ENCODE data around the gene TCIRG1. TPM values are rescaled to one million over a fixed set of nuclear protein-coding genes. Genes with fewer than 3 reads are reported as not detected.
"Not testable (repeated sequence)": the region's sequence is repeated elsewhere in the genome, so short reads cannot be mapped to it uniquely, and the experiment has no call there.

Gene TCIRG1, protein sequence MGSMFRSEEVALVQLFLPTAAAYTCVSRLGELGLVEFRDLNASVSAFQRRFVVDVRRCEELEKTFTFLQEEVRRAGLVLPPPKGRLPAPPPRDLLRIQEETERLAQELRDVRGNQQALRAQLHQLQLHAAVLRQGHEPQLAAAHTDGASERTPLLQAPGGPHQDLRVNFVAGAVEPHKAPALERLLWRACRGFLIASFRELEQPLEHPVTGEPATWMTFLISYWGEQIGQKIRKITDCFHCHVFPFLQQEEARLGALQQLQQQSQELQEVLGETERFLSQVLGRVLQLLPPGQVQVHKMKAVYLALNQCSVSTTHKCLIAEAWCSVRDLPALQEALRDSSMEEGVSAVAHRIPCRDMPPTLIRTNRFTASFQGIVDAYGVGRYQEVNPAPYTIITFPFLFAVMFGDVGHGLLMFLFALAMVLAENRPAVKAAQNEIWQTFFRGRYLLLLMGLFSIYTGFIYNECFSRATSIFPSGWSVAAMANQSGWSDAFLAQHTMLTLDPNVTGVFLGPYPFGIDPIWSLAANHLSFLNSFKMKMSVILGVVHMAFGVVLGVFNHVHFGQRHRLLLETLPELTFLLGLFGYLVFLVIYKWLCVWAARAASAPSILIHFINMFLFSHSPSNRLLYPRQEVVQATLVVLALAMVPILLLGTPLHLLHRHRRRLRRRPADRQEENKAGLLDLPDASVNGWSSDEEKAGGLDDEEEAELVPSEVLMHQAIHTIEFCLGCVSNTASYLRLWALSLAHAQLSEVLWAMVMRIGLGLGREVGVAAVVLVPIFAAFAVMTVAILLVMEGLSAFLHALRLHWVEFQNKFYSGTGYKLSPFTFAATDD
- total RNA-seq (100 to 1,000 TPM; 184 to 292 (median 246) TPM), total RNA-seq (39.9 to 280 (median 156) reads per million in 29 experiments)
- total RNA-seq (2013), result 109 TPM

DNA sequence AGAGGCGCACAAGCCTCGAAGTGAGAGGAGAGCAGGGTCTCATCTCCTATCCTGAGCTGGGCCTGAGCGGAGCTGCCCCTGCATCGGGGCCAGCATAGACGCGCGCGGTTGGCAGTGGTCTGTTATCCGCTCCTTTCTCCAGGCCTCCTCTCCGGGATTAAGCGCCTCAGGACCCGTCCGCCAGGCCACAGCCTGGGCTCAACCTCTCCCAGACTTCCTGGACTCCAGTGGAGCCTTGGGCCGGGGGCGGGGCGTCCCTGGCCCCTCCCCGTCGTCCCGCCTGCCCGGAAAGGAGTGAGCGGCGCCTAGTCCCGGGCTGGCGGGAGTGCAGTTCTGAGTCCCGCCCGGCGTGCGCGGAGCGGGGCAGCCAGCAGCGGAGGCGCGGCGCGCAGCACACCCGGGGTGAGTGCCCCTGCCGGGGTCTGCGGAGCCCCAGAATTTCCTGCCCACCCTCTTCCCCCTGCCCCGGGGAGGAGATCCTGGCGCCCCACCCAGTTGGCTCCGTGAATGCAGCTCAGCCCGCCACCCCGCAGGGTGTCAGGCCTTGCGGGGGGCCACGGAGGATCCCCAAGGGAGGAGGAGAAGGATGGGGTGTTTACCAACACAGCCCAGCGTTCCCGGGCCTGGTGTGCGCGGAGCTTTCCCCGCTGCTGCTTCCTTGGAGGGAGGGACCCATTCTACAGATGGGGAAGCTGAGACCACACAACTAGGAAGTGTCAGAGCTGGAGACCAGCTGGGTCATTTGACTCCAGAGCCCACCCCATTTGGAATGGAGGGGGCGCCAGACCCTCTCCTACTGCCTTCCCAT lies at the start of gene TCIRG1:
TCIRG1 (plus strand) TSS at position 308 of the 808 bp plus-strand sequence. CDS start 2,247 bp downstream, outside the sequence.
- Histone ChIP-seq H3K4me3 (ENCODE audit: control insufficient read depth in 1 of 2, extremely low read depth in 1 of 2, low read length in 1 of 2) (peak within 1 kb of the TSS; percentile 80 to 93), H3K9me3 (no peaks in the 10 kb centered on the region), H3K27ac (ENCODE audit: low read length) (peak within 1 kb of the TSS; percentile 81), H3K27me3 (replicated peaks in 1 of 2; ENCODE audit: control insufficient read depth in 2 of 2, extremely low read depth in 1 of 2, insufficient read depth in 2 of 2, low read length in 1 of 2) (no peaks in the 10 kb centered on the region), H3K36me3 (ENCODE audit: control insufficient read depth in 2 of 2, extremely low read depth in 1 of 2, insufficient read depth in 1 of 2, low read length in 1 of 2) (peaks cover 4 to 27% of the 10 kb centered on the region in 2 donors), H3K4me1 (ENCODE audit: control insufficient read depth in 1 of 2, extremely low read depth in 1 of 2, insufficient read depth in 2 of 2, low read length in 2 of 2) (peaks cover 4 to 73% of the 10 kb centered on the region in 2 experiments)
- Mint-ChIP-seq H3K27ac (peak within 1 kb of the TSS; percentile 91 to 94), H3K27me3 (no peaks in the 10 kb centered on the region), H3K9me3 (no peaks in the 10 kb centered on the region), H3K4me3 (peak within 1 kb of the TSS; percentile 84 to 93 (median 89)), H3K4me1 (peaks cover 21 to 40% (median 21%) of the 10 kb centered on the region in 3 donors), H3K36me3 (peaks cover under 1% of the 10 kb centered on the region)
- DNase-seq, result peak in 25 of 35 experiments; percentile 13 to 69 (median 34)
- POLR2A ChIA-PET, result no interaction called here
- peak; percentile 62 to 70 (median 64) for ATAC-seq (replicated peaks in 1 of 4)
- CTCF ChIA-PET, result no interaction called here
- WGBS (ENCODE audit: insufficient coverage), result 11% methylated on average over 41 of the region's 51 CpGs

DNA sequence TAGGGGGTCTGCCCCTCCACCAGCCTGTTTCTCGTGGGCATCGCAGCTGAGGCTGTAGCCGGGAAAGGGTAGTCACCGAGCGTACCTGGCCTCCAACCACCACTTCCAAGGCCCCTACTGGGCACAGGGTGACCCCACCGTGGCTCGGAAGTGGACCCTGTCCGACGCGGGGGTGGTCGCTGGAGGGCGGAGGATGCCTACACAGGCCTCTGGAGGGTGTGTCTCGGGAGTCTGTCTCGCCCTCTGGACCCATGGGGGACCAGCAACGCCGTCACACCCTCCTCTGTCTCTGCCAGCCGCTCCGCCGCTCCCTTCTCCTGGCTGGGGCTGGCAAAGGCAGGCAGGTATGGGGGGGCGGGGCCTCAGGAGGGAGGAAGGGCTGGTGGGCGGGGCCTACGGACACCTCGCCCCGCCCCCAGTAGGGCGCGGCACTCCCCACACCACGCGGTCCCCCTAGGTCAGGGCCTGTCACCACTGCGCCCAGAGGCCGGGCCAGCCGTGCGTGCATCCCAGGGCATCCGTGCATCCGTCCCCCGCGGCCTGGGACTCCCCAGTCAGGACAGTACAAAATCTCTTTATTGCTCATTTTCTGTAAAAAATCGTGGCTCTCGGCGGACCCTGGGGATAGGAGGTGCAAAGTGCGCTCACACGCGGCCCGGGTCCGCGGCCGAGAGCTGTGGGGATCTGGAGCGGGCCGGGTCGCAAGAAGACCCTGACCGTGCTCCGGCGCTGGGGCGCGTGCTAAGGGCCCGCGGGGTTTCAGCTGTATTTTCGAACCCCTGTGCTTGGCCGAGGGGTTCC lies 48.1 kb upstream of the TCIRG1 start:
- WGBS (ENCODE audit: insufficient coverage), result 43% methylated on average over 28 of the region's 58 CpGs
- H3K27ac Mint-ChIP-seq; H3K4me3 Mint-ChIP-seq; H3K36me3 Mint-ChIP-seq; POLR2A ChIA-PET; H3K36me3 ChIP-seq (ENCODE audit: control insufficient read depth in 2 of 2, extremely low read depth in 1 of 2, insufficient read depth in 1 of 2, low read length in 1 of 2); H3K9me3 Mint-ChIP-seq; H3K27ac ChIP-seq (ENCODE audit: low read length); CTCF ChIA-PET; H3K27me3 ChIP-seq (replicated peaks in 1 of 2; ENCODE audit: control insufficient read depth in 2 of 2, extremely low read depth in 1 of 2, insufficient read depth in 2 of 2, low read length in 1 of 2); H3K9me3 ChIP-seq; DNase-seq; H3K4me1 Mint-ChIP-seq; H3K27me3 Mint-ChIP-seq; H3K4me3 ChIP-seq (ENCODE audit: control insufficient read depth in 1 of 2, extremely low read depth in 1 of 2, low read length in 1 of 2): not testable (repeated sequence)
- peak in 1 of 4 experiments; percentile 34 for ATAC-seq (replicated peaks in 1 of 4)
- H3K4me1 ChIP-seq (ENCODE audit: control insufficient read depth in 1 of 2, extremely low read depth in 1 of 2, insufficient read depth in 2 of 2, low read length in 2 of 2), result peaks cover 0 to 14% of the 10 kb centered on the region in 2 experiments

DNA sequence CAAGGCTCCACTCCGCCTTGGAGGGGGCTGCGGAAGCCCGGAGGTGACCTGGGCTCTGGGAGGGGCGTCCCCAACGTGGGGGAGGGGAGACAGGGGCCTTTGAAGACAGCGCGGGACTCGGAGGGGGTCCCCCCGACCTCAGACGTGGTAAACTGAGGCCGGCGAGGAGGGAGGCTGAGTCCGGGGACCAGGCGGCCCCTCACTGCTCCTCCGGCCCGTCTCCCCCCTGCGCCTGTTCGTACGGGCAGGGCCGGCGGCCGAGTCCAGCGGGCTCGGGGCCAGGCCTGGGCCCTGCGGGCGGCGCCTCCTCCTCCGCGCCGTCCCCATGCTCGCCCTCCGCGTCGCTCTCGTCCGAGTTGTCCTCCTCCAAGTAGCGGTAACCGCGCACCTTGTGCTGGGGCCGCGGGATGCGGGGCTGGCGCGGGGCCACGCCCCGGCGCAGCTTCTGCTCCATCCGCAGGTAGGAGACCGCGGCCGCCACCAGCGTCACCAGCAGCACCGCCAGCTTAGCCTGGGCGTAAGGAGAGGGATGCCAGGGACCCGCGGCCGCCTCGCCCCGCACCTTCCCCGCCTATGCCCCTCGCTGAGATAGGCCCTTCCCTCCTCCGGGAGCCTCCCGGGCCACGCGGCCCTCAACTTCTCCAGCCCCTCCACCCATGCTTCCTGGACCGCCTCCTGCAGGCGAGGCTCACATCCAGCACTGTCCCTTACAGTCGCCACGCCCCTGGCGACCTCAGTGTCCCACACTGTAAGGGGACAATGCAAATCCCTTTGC lies 47.3 kb upstream of the TCIRG1 start:
- H3K36me3 Mint-ChIP-seq; DNase-seq; H3K36me3 ChIP-seq (ENCODE audit: control insufficient read depth in 2 of 2, extremely low read depth in 1 of 2, insufficient read depth in 1 of 2, low read length in 1 of 2); POLR2A ChIA-PET; H3K27ac ChIP-seq (ENCODE audit: low read length); H3K27me3 Mint-ChIP-seq; CTCF ChIA-PET; H3K27me3 ChIP-seq (replicated peaks in 1 of 2; ENCODE audit: control insufficient read depth in 2 of 2, extremely low read depth in 1 of 2, insufficient read depth in 2 of 2, low read length in 1 of 2); ATAC-seq (replicated peaks in 1 of 4); H3K9me3 ChIP-seq; H3K4me3 ChIP-seq (ENCODE audit: control insufficient read depth in 1 of 2, extremely low read depth in 1 of 2, low read length in 1 of 2); H3K9me3 Mint-ChIP-seq; H3K4me1 Mint-ChIP-seq; H3K27ac Mint-ChIP-seq: not testable (repeated sequence)
- H3K4me1 ChIP-seq (ENCODE audit: control insufficient read depth in 1 of 2, extremely low read depth in 1 of 2, insufficient read depth in 2 of 2, low read length in 2 of 2), result peaks cover 0 to 14% of the 10 kb centered on the region in 2 experiments
- WGBS (ENCODE audit: insufficient coverage), result 45% methylated on average over 4 of the region's 70 CpGs
- peak overlapping the region in 1 of 3 donors; percentile 47 for H3K4me3 Mint-ChIP-seq

DNA sequence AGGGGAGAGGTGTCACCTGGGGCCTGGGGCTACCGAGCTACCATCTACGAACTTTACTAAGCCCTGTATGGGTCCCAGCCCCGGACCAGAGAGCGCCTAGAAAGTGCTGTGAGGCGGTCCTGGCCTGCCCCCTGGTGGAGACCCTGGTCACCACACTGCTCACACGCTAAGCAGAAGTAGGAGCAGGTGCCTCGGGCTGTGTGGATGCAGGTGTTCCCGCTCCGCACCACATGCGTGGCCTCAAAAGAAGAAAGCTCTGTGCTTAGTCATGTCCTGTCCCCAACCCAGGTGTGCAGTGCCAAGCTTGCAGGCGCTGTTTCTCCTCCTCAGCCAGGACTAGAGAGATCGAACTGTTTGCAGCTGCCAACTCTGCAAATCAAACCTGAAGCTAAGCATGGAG lies 45.0 kb upstream of the TCIRG1 start:
- Mint-ChIP-seq H3K4me1 (peaks cover 17 to 28% (median 25%) of the 10 kb centered on the region in 3 donors), H3K27ac (peak overlapping the region; percentile 68 to 79), H3K4me3 (peak overlapping the region in 1 of 3 donors; percentile 22)
- H3K9me3 Mint-ChIP-seq; H3K36me3 Mint-ChIP-seq; H3K4me3 ChIP-seq (ENCODE audit: control insufficient read depth in 1 of 2, extremely low read depth in 1 of 2, low read length in 1 of 2); H3K27ac ChIP-seq (ENCODE audit: low read length); H3K9me3 ChIP-seq; H3K27me3 ChIP-seq (replicated peaks in 1 of 2; ENCODE audit: control insufficient read depth in 2 of 2, extremely low read depth in 1 of 2, insufficient read depth in 2 of 2, low read length in 1 of 2); H3K27me3 Mint-ChIP-seq; H3K36me3 ChIP-seq (ENCODE audit: control insufficient read depth in 2 of 2, extremely low read depth in 1 of 2, insufficient read depth in 1 of 2, low read length in 1 of 2); POLR2A ChIA-PET: not testable (repeated sequence)
- CTCF ChIA-PET, result interaction anchor here in 1 of 2 donors (1.1 kb wide), 1 partner anchor 14 kb away, joined by 3 read pairs; no protein-coding TSS in a partner anchor
- H3K4me1 ChIP-seq (ENCODE audit: control insufficient read depth in 1 of 2, extremely low read depth in 1 of 2, insufficient read depth in 2 of 2, low read length in 2 of 2), result peaks cover 2 to 33% of the 10 kb centered on the region in 2 experiments
- ATAC-seq (replicated peaks in 1 of 4), result peak in 2 of 4 experiments; percentile 39 to 54
- peak in 28 of 35 experiments; percentile 7 to 59 (median 33) for DNase-seq
- 10% methylated on average over 9 of the region's 12 CpGs for WGBS (ENCODE audit: insufficient coverage)

DNA sequence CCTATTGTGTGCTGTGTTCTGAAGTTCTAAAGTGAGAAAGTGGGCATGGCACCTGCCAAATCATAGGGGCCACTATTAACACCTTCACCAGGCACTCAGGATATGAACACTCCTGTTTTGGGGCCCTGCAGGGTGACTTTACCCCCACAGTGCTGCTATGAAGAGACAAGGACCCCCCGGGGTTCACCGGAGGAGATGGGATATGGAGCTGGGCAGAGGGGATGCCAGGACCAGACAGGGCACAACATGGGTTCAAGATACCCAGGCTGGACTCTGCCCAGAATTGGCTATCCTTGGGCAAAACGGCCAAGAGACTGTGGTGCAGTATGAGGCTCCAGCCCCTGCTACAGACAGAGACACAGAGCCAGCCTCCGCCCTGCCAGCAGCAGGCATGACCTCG lies 44.4 kb upstream of the TCIRG1 start:
- Mint-ChIP-seq H3K27ac (peak overlapping the region; percentile 68 to 79), H3K4me1 (peaks cover 18 to 28% (median 25%) of the 10 kb centered on the region in 3 donors)
- POLR2A ChIA-PET; H3K27me3 Mint-ChIP-seq; H3K9me3 Mint-ChIP-seq; H3K36me3 Mint-ChIP-seq; ATAC-seq (replicated peaks in 1 of 4); H3K4me3 Mint-ChIP-seq; H3K4me3 ChIP-seq (ENCODE audit: control insufficient read depth in 1 of 2, extremely low read depth in 1 of 2, low read length in 1 of 2); H3K27ac ChIP-seq (ENCODE audit: low read length); DNase-seq; H3K36me3 ChIP-seq (ENCODE audit: control insufficient read depth in 2 of 2, extremely low read depth in 1 of 2, insufficient read depth in 1 of 2, low read length in 1 of 2); H3K27me3 ChIP-seq (replicated peaks in 1 of 2; ENCODE audit: control insufficient read depth in 2 of 2, extremely low read depth in 1 of 2, insufficient read depth in 2 of 2, low read length in 1 of 2); H3K9me3 ChIP-seq: not testable (repeated sequence)
- CTCF ChIA-PET, result interaction anchor here in 1 of 2 donors (1.1 kb wide), 1 partner anchor 14 kb away, joined by 3 read pairs; no protein-coding TSS in a partner anchor
- H3K4me1 ChIP-seq (ENCODE audit: control insufficient read depth in 1 of 2, extremely low read depth in 1 of 2, insufficient read depth in 2 of 2, low read length in 2 of 2), result peaks cover 2 to 38% of the 10 kb centered on the region in 2 experiments
- WGBS (ENCODE audit: insufficient coverage), result 98% methylated on average over 4 of the region's 5 CpGs

Data from T-cell (primary cell).